ENCODE measurements around the gene PCDHB12.

Gene PCDHB12

DNA sequence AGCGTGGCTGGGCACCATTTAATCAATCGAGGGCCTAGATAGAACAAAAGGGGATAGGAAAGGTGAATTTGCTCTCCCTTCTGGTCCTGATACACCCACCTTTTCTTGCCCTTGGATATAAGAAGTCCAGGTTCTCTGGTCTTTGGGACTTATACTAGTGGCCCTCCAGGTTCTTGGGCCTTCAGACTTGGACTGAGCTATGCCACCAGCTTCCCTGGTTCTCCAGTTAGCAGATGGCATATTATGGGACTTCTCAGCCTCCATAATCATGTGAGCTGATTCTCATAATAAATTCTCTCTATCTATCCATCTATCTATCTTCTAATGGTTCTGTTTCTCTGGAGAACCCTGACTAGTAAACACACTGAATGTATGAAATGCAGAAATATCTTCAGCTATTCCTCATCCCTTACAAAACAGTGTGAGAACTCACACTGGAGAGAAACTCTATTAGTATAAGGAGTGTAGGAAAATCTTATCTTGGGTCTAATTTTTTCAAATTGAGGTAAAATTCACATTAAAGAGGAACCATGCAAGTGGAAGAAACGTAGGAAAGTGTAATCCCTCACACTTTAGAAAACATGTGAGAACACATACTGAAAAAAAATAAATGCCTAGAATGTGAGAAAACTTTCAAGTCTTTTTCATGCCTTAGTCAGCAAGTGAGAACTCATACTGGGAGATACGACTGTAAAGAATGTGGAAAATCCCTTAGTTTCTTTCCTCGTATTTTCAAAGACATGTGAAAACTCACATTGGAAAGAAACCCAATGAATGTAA is 52.1 kb downstream of the PCDHB12 start:
- no peaks in the 10 kb centered on the region for H3K36me3 ChIP-seq (ENCODE audit: control insufficient read depth, insufficient read depth, low read length)
- DNase-seq (ENCODE audit: extremely low read depth, insufficient read length), result no peak

DNA sequence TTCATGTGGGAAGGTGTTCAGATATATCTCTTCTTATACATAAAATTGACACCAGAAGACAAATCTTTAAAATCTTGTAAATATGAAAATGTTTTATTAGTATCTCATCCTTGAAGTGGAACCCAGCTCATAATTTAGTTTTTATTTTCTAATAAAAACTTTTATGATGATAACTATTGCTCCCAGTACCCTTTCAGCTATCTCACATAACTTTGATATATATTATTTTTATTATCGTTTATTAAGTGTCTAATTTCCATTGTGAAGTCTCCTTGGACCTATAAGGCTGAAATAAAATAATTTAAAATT is 52.7 kb downstream of the PCDHB12 start:
- H3K36me3 ChIP-seq (ENCODE audit: control insufficient read depth, insufficient read depth, low read length), result no peaks in the 10 kb centered on the region
- no peaks in the 10 kb centered on the region for H3K27me3 ChIP-seq (replicated peaks; ENCODE audit: control insufficient read depth, insufficient read depth, low read length)
- no peak overlapping the region for H3K4me3 ChIP-seq (replicated peaks; ENCODE audit: low read depth, low read length)
- no peak for DNase-seq (ENCODE audit: extremely low read depth, insufficient read length)
- TF ChIP-seq, protein P1, sequence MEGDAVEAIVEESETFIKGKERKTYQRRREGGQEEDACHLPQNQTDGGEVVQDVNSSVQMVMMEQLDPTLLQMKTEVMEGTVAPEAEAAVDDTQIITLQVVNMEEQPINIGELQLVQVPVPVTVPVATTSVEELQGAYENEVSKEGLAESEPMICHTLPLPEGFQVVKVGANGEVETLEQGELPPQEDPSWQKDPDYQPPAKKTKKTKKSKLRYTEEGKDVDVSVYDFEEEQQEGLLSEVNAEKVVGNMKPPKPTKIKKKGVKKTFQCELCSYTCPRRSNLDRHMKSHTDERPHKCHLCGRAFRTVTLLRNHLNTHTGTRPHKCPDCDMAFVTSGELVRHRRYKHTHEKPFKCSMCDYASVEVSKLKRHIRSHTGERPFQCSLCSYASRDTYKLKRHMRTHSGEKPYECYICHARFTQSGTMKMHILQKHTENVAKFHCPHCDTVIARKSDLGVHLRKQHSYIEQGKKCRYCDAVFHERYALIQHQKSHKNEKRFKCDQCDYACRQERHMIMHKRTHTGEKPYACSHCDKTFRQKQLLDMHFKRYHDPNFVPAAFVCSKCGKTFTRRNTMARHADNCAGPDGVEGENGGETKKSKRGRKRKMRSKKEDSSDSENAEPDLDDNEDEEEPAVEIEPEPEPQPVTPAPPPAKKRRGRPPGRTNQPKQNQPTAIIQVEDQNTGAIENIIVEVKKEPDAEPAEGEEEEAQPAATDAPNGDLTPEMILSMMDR (IDR thresholded peaks at IDR 0.05; ENCODE audit: insufficient read depth, low read length, poor library complexity, severe bottlenecking), result no peak

More for the DNA sequence above, 52.1 kb downstream of the PCDHB12 start:
- H3K4me3 ChIP-seq (replicated peaks; ENCODE audit: low read depth, low read length), result no peak overlapping the region
- no peaks in the 10 kb centered on the region for H3K27me3 ChIP-seq (replicated peaks; ENCODE audit: control insufficient read depth, insufficient read depth, low read length)
- TF ChIP-seq, protein P1 (IDR thresholded peaks at IDR 0.05; ENCODE audit: insufficient read depth, low read length, poor library complexity, severe bottlenecking), result no peak
